ENCODE measurements around the gene ARHGAP10. TPM values are rescaled to one million over a fixed set of nuclear protein-coding genes. Genes with fewer than 3 reads are reported as not detected.

The ARHGAP10 gene
- total RNA-seq, 2 donors from 2014 or later, result 23.9 to 28.7 TPM

DNA sequence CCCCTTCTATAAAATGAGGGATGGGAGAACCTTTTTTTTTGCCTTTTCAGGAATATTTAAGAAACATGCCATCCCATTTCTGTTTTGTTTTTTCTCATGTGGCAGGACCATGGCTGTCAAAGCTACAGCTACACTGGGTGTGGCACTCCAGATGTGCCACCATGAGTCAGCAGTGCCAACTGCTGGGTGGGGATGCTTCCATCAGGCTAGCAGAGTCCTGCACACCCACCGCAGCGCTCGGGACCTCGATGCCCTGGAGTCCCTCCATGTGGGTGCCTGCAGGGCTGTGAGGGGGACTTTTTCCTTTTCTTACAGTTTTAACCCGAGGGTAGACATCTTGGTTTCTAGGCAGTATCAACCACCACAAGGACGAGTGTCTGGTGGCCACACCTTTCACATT, 357.7 kb downstream of the ARHGAP10 start:
- intact Hi-C loops (cut with DNase I), result no loop called here
- WGBS, 2 donors, result 87 to 95% methylated on average over 6 of the region's 6 CpGs
- Histone ChIP-seq H3K27ac (no peak overlapping the region), H3K27me3 (no peaks in the 10 kb centered on the region), H3K4me3 (no peak overlapping the region), H3K4me1 (no peaks in the 10 kb centered on the region), H3K9me3 (no peaks in the 10 kb centered on the region), H3K36me3 (replicated peaks in 1 of 2; ENCODE audit: insufficient read depth in 1 of 2, low read depth in 2 of 2) (no peaks in the 10 kb centered on the region)
- TF ChIP-seq POLR2A (IDR thresholded peaks at IDR 0.05), result no peak
- TF ChIP-seq, protein P1, sequence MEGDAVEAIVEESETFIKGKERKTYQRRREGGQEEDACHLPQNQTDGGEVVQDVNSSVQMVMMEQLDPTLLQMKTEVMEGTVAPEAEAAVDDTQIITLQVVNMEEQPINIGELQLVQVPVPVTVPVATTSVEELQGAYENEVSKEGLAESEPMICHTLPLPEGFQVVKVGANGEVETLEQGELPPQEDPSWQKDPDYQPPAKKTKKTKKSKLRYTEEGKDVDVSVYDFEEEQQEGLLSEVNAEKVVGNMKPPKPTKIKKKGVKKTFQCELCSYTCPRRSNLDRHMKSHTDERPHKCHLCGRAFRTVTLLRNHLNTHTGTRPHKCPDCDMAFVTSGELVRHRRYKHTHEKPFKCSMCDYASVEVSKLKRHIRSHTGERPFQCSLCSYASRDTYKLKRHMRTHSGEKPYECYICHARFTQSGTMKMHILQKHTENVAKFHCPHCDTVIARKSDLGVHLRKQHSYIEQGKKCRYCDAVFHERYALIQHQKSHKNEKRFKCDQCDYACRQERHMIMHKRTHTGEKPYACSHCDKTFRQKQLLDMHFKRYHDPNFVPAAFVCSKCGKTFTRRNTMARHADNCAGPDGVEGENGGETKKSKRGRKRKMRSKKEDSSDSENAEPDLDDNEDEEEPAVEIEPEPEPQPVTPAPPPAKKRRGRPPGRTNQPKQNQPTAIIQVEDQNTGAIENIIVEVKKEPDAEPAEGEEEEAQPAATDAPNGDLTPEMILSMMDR (IDR thresholded peaks at IDR 0.05), result no peak
- no peak for DNase-seq
- ATAC-seq, result no peak

DNA sequence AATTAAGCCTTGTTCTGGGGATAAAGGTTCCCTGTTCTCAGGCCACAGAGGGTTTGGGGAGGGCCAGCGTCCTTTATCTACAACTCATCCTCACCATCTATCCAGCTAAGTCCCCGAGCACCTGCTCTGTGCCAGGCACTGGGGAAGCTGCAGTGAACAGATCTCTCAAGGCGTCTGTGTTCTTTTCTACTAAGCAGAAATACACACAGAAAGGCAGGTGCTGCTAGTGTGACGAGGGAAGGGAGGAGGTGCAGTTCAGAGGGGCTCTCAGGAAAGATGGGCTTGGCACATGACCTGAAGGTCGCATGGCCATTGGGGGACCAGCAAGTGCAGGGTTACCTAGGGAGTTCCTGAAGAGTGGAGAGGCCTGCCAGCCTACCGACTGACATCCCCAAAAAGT, 358.1 kb downstream of the ARHGAP10 start:
- 90 to 92% methylated on average over 6 of the region's 6 CpGs for WGBS, 2 donors
- intact Hi-C loops (cut with DNase I), result no loop called here
- no peaks in the 10 kb centered on the region for H3K27me3 ChIP-seq
- no peaks in the 10 kb centered on the region for H3K9me3 ChIP-seq
- no peak overlapping the region for H3K27ac ChIP-seq
- DNase-seq (no peak), ATAC-seq (no peak)
- H3K4me3 ChIP-seq, result no peak overlapping the region
- H3K4me1 ChIP-seq, result no peaks in the 10 kb centered on the region
- TF ChIP-seq, protein P1 (IDR thresholded peaks at IDR 0.05), result no peak
- no peak for TF ChIP-seq POLR2A (IDR thresholded peaks at IDR 0.05)
- no peaks in the 10 kb centered on the region for H3K36me3 ChIP-seq (replicated peaks in 1 of 2; ENCODE audit: insufficient read depth in 1 of 2, low read depth in 2 of 2)

DNA sequence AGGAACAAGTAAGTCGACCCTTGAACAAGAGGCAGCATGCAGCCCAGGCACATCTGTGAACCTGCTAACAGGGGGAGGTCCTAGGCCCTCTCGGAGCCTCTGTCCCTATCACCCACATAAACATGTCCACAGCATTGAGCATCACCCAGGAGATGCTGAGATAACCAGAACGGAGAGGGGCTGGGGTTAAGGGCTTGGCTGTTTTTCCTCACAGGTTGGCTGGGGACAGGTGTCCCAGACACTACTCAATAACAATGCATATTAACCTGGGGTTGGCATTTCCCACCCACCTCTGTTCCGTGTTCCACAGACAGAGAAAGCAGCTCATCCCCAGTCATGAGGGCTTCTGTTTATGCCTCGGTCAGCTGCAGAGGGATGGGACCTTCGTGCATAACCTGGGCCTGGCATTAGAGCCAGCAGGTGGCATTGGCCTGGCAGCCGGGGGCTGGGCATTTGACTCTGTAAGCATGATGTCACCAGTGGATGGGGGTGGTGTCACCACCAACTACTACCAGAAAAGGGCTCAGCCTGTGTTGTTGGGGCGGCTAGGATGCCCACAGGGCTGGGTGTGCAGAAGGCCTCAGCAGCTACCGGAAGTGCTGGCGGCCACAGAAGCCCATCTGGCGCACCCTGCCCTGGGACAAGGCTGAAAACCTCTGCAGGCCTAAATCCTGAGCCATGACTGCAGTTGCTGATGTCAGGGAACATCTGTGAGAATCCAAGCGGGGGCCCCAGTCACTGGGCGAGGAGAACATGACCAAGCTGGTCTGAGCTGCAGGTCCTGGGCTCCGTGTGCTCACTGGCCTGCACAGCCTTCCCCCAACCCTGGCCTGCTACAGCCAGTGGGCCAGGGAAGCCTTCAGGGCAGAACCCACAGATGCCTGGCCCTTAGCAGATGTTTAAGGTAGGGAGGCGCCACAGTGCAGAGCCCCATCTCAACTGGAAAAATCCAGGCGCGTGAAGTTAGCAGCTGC, 358.9 kb downstream of the ARHGAP10 start:
- ATAC-seq, result no peak
- intact Hi-C loops (cut with DNase I), result no loop called here
- Histone ChIP-seq H3K27me3 (no peaks in the 10 kb centered on the region), H3K36me3 (replicated peaks in 1 of 2; ENCODE audit: insufficient read depth in 1 of 2, low read depth in 2 of 2) (no peaks in the 10 kb centered on the region), H3K4me3 (no peak overlapping the region), H3K4me1 (no peaks in the 10 kb centered on the region), H3K9me3 (no peaks in the 10 kb centered on the region), H3K27ac (no peak overlapping the region)
- no peak for DNase-seq
- 92% methylated on average over 11 to 17 of the region's 17 CpGs for WGBS, 2 donors
- TF ChIP-seq, protein P1 (IDR thresholded peaks at IDR 0.05), result no peak
- no peak for TF ChIP-seq POLR2A (IDR thresholded peaks at IDR 0.05)

DNA sequence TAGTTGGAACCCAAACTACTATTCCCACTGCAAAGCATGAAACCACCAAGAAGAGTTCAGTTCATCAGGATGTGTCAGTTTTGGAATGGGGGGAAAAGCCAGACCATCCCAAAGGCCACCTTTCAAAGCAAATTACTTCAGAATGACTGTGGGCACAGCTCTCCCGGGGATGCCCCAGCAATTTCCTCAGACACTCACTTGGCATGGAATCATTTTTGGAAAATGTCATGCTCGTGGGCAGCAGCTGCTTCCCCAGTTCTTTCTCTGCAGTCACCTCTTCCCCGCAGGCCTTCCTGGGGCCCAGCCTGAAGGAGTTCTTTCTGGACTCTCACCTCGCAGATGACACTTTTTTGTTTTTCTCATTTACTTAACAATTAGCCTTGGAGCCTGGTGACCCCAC, 360.0 kb downstream of the ARHGAP10 start:
- no peaks in the 10 kb centered on the region for H3K27me3 ChIP-seq
- no peak overlapping the region for H3K4me3 ChIP-seq
- no peak for DNase-seq
- TF ChIP-seq POLR2A (IDR thresholded peaks at IDR 0.05), result no peak
- TF ChIP-seq, protein P1 (IDR thresholded peaks at IDR 0.05), result no peak
- ATAC-seq, result no peak
- no peak overlapping the region for H3K27ac ChIP-seq
- intact Hi-C loops (cut with DNase I), result no loop called here
- no peaks in the 10 kb centered on the region for H3K4me1 ChIP-seq
- H3K36me3 ChIP-seq (replicated peaks in 1 of 2; ENCODE audit: insufficient read depth in 1 of 2, low read depth in 2 of 2), result no peaks in the 10 kb centered on the region
- no peaks in the 10 kb centered on the region for H3K9me3 ChIP-seq
- 78 to 90% methylated on average over 4 of the region's 4 CpGs for WGBS, 2 donors
